T-cell (primary cell): ENCODE measurements around the gene IL20RA. TPM values are rescaled to one million over a fixed set of nuclear protein-coding genes. Genes with fewer than 3 reads are reported as not detected.

Experiments
- ATAC-seq, 4 experiments: fragments of 200-7000 bp in 3 of 4; fragments of 150-1000 bp in 1 of 4; cut with Tn5 transposase; replicated peaks in 1 of 4; 1 replicate in 3 of 4; 2 replicates in 1 of 4; pipeline ENCODE4 v1.10.0; 2021; ENCODE audit warnings: moderate library complexity in 3 of 4, mild to moderate bottlenecking in 2 of 4, moderate number of reproducible peaks in 1 of 4
- CTCF ChIA-PET, 2 donors: fragments of 300-600 bp; sonication (Branson Sonifier 250); formaldehyde crosslinking; loops; one replicate each; lab custom pipeline; 2022; ENCODE audit warnings: antibody characterized with exemption in 2 of 2; lab: Charles Lee
- POLR2A ChIA-PET, 2 donors: fragments of 300-600 bp; sonication (Branson Sonifier 250); formaldehyde crosslinking; loops; one replicate each; lab custom pipeline; 2022; ENCODE audit warnings: antibody characterized with exemption in 2 of 2; lab: Charles Lee
- DNase-seq, 35 experiments: peaks; one replicate each; pipeline versions ENCODE4 v3.0.0 to v3.0.0-alpha.2; 2013 to 2023
- H3K27ac ChIP-seq: one replicate; pipeline ENCODE4 v1.5.1; 2013; ENCODE audit warnings: low read length
- H3K27me3 ChIP-seq, 2 experiments: replicated peaks in 1 of 2; 1 replicate in 1 of 2; 2 replicates in 1 of 2; pipeline versions ENCODE4 v1.6.1 to v1.7.0; 2013; ENCODE audit warnings: low read length in 1 of 2, mixed read lengths in 1 of 2; ENCODE audit not compliant: control insufficient read depth in 2 of 2, insufficient read depth in 2 of 2; ENCODE audit errors: extremely low read depth in 1 of 2
- H3K36me3 ChIP-seq, 2 donors: 1 replicate in 1 of 2; 2 replicates in 1 of 2; pipeline versions ENCODE4 v1.6.1 to v1.7.0; 2013; ENCODE audit warnings: low read length in 1 of 2; ENCODE audit not compliant: control insufficient read depth in 2 of 2, insufficient read depth in 1 of 2; ENCODE audit errors: extremely low read depth in 1 of 2
- H3K4me1 ChIP-seq, 2 experiments: 1 replicate in 1 of 2; 2 replicates in 1 of 2; pipeline versions ENCODE4 v1.6.1 to v1.7.0; 2013; ENCODE audit warnings: low read length in 2 of 2, mixed read lengths in 1 of 2; ENCODE audit not compliant: insufficient read depth in 2 of 2, control insufficient read depth in 1 of 2; ENCODE audit errors: extremely low read depth in 1 of 2
- H3K4me3 ChIP-seq, 2 donors: 1 replicate in 1 of 2; 2 replicates in 1 of 2; pipeline versions ENCODE4 v1.5.1 to v1.7.0; 2013; ENCODE audit warnings: mild to moderate bottlenecking in 2 of 2, low read length in 1 of 2, moderate library complexity in 1 of 2; ENCODE audit not compliant: control insufficient read depth in 1 of 2; ENCODE audit errors: extremely low read depth in 1 of 2
- H3K9me3 ChIP-seq: 2 replicates; pipeline ENCODE4 v1.7.0; 2013
- H3K27ac Mint-ChIP-seq, 2 donors: one replicate each; pipeline ENCODE4 v1.8.0; 2020 to 2021; ENCODE audit warnings: mild to moderate bottlenecking in 2 of 2, mixed read lengths in 2 of 2
- H3K27me3 Mint-ChIP-seq, 2 donors: one replicate each; pipeline ENCODE4 v1.8.0; 2021 to 2022; ENCODE audit warnings: mixed read lengths in 2 of 2
- H3K36me3 Mint-ChIP-seq: one replicate; pipeline ENCODE4 v1.8.0; 2021; ENCODE audit warnings: mixed read lengths
- H3K4me1 Mint-ChIP-seq, 3 donors: one replicate each; pipeline ENCODE4 v1.8.0; 2020 to 2022; ENCODE audit warnings: mixed read lengths in 3 of 3, mild to moderate bottlenecking in 1 of 3
- H3K4me3 Mint-ChIP-seq, 3 donors: one replicate each; pipeline ENCODE4 v1.8.0; 2020 to 2022; ENCODE audit warnings: mild to moderate bottlenecking in 3 of 3, mixed read lengths in 3 of 3, moderate library complexity in 3 of 3
- H3K9me3 Mint-ChIP-seq, 3 donors: one replicate each; pipeline ENCODE4 v1.8.0; 2020 to 2022; ENCODE audit warnings: mixed read lengths in 3 of 3
- WGBS: methylation state at CpG from one replicate; pipeline ENCODE4 v1.1.5; 2013; ENCODE audit warnings: missing lambda C conversion rate; ENCODE audit not compliant: insufficient coverage; 5-methylcytosine and 5-hydroxymethylcytosine counted together
- total RNA-seq, 35 experiments: library from RNA in 6 of 35; stranded (reverse) in 6 of 35; fragments of 120-200 nt in 1 of 35; gene quantifications; one replicate each; pipeline versions ENCODE4 v1.2.1 to v1.2.4 and lab custom pipeline; 2013 to 2026

The IL20RA gene
- total RNA-seq, result under 1 TPM in 1 of 5 donors, not detected in 4; 0.07 TPM
- not detected for total RNA-seq (2013)
- total RNA-seq (lab: John Stamatoyannopoulos, UW), result 0 to 0.06 (median 0) reads per million in 29 experiments

- peaks cover 0 to 6% of the 10 kb centered on the region in 2 experiments for H3K4me1 ChIP-seq
- Mint-ChIP-seq H3K27ac (peak within 1 kb of the TSS in 1 of 2 donors; percentile 40), H3K4me3 (peak within 1 kb of the TSS; percentile 71 to 78 (median 77)), H3K36me3 (no peaks in the 10 kb centered on the region), H3K9me3 (no peaks in the 10 kb centered on the region), H3K27me3 (peaks cover 76 to 78% of the 10 kb centered on the region in 2 donors), H3K4me1 (peaks cover 0 to 9% (median 7%) of the 10 kb centered on the region in 3 donors)
- no peak within 1 kb of the TSS for H3K27ac ChIP-seq
- 16% methylated on average over 83 of the region's 83 CpGs for whole genome bisulfite sequencing
- DNase-seq (peak in 3 of 35 experiments; percentile 3 to 28 (median 8)), ATAC-seq (peak; percentile 37 to 61 (median 51))
- ChIA-PET CTCF (interaction anchor here (0.5 to 1.1 kb wide), 2 partner anchors 36 to 287 kb away, joined by 3 to 5 read pairs; no protein-coding TSS in a partner anchor), POLR2A (interaction anchor here in 1 of 2 donors (0.6 kb wide), 1 partner anchor 366 kb away, joined by 3 read pairs; no protein-coding TSS in a partner anchor)
- peaks cover 17 to 35% of the 10 kb centered on the region in 2 experiments for H3K27me3 ChIP-seq
- peak within 1 kb of the TSS; percentile 48 to 78 for H3K4me3 ChIP-seq
- H3K9me3 ChIP-seq, result no peaks in the 10 kb centered on the region
- H3K36me3 ChIP-seq, result no peaks in the 10 kb centered on the region
These were observed at the start of gene IL20RA for GRCh38 chr6:137044366-137045221. Gene IL20RA (minus strand): TSS chr6:137044965. CDS start chr6:137044728, 237 bp downstream.

GRCh38 chr6:137093183-137094069 lies 48.7 kb upstream of the IL20RA start:
- Mint-ChIP-seq H3K27me3 (peaks cover 0 to 10% of the 10 kb centered on the region in 2 donors), H3K9me3 (no peaks in the 10 kb centered on the region), H3K4me3 (no peak overlapping the region), H3K27ac (no peak overlapping the region), H3K36me3 (no peaks in the 10 kb centered on the region), H3K4me1 (peaks cover 0 to 23% (median 17%) of the 10 kb centered on the region in 3 donors)
- WGBS, result 75% methylated on average over 2 of the region's 6 CpGs
- no peak for DNase-seq
- Histone ChIP-seq H3K36me3 (no peaks in the 10 kb centered on the region), H3K27me3 (peaks cover 0 to 3% of the 10 kb centered on the region in 2 experiments), H3K4me3 (no peak overlapping the region), H3K9me3 (no peaks in the 10 kb centered on the region), H3K4me1 (peaks cover 0 to 8% of the 10 kb centered on the region in 2 experiments), H3K27ac (no peak overlapping the region)
- ATAC-seq, result no peak
- ChIA-PET POLR2A (no interaction called here), CTCF (interaction anchor here (0.5 to 6.1 kb wide), 25 partner anchors 8 to 913 kb away, joined by 3 to 64 read pairs (median 4); no protein-coding TSS in a partner anchor)

- no peaks in the 10 kb centered on the region for H3K9me3 ChIP-seq
- POLR2A ChIA-PET, result no interaction called here
- Mint-ChIP-seq H3K9me3 (no peaks in the 10 kb centered on the region), H3K27me3 (peaks cover 0 to 14% of the 10 kb centered on the region in 2 donors), H3K36me3 (no peaks in the 10 kb centered on the region), H3K27ac (no peak overlapping the region), H3K4me3 (no peak overlapping the region), H3K4me1 (peaks cover 0 to 23% (median 17%) of the 10 kb centered on the region in 3 donors)
- peaks cover 0 to 3% of the 10 kb centered on the region in 2 experiments for H3K27me3 ChIP-seq
- H3K27ac ChIP-seq, result no peak overlapping the region
- no peak overlapping the region for H3K4me3 ChIP-seq
- peaks cover 0 to 8% of the 10 kb centered on the region in 2 experiments for H3K4me1 ChIP-seq
- no peak for DNase-seq
- WGBS, result no CpG with 5 or more reads among the region's 1 CpG
- CTCF ChIA-PET, result interaction anchor here in 1 of 2 donors (0.6 kb wide), 1 partner anchor 112 kb away, joined by 4 read pairs; no protein-coding TSS in a partner anchor
- H3K36me3 ChIP-seq, result no peaks in the 10 kb centered on the region
- no peak for ATAC-seq
These were observed 47.3 kb upstream of the IL20RA start for GRCh38 chr6:137092018-137092417.

GRCh38 chr6:137089305-137089704 lies 44.5 kb upstream of the IL20RA start:
- Mint-ChIP-seq H3K27ac (no peak overlapping the region), H3K27me3 (peaks cover 9 to 14% of the 10 kb centered on the region in 2 donors), H3K36me3 (no peaks in the 10 kb centered on the region), H3K9me3 (no peaks in the 10 kb centered on the region), H3K4me1 (peaks cover 0 to 2% (median 2%) of the 10 kb centered on the region in 3 donors), H3K4me3 (no peak overlapping the region)
- no peaks in the 10 kb centered on the region for H3K9me3 ChIP-seq
- CTCF ChIA-PET, result interaction anchor here in 1 of 2 donors (0.7 to 0.8 kb wide), 2 partner anchors 225 to 599 kb away, joined by 3 read pairs; no protein-coding TSS in a partner anchor
- POLR2A ChIA-PET, result interaction anchor here in 1 of 2 donors (0.6 kb wide), 1 partner anchor 163 kb away, joined by 3 read pairs; no protein-coding TSS in a partner anchor
- H3K27ac ChIP-seq, result no peak overlapping the region
- DNase-seq, result no peak
- WGBS, result 100% methylated on average over 2 of the region's 5 CpGs
- no peak overlapping the region for H3K4me3 ChIP-seq
- H3K36me3 ChIP-seq, result no peaks in the 10 kb centered on the region
- peaks cover 0 to 3% of the 10 kb centered on the region in 2 experiments for H3K27me3 ChIP-seq
- H3K4me1 ChIP-seq, result no peaks in the 10 kb centered on the region
- ATAC-seq, result no peak

- no peak for ATAC-seq
- H3K4me3 Mint-ChIP-seq, result no peak overlapping the region
- ChIA-PET POLR2A (interaction anchor here in 1 of 2 donors (0.5 kb wide), 1 partner anchor 190 kb away, joined by 5 read pairs; no protein-coding TSS in a partner anchor), CTCF (no interaction called here)
- Histone ChIP-seq H3K4me1 (no peaks in the 10 kb centered on the region), H3K4me3 (no peak overlapping the region), H3K36me3 (no peaks in the 10 kb centered on the region), H3K27ac (no peak overlapping the region), H3K9me3 (no peaks in the 10 kb centered on the region), H3K27me3 (peaks cover 0 to 5% of the 10 kb centered on the region in 2 experiments)
- WGBS, result no CpG with 5 or more reads among the region's 3 CpGs
- H3K36me3 Mint-ChIP-seq, result no peaks in the 10 kb centered on the region
- no peak for DNase-seq
- H3K27me3 Mint-ChIP-seq, result peaks cover 9 to 14% of the 10 kb centered on the region in 2 donors
- H3K9me3 Mint-ChIP-seq, result no peaks in the 10 kb centered on the region
- no peaks in the 10 kb centered on the region for H3K4me1 Mint-ChIP-seq
- no peak overlapping the region for H3K27ac Mint-ChIP-seq
These were observed 43.1 kb upstream of the IL20RA start for GRCh38 chr6:137087902-137088301.
